HEK293T (cell line): ENCODE data around the gene RPL41.

Experiments
- ARNT ChIP-seq: fragments of 450-650 bp; IDR thresholded peaks from 2 replicates; pipeline ENCODE4 v1.6.1; 2017; ENCODE audit warnings: mild to moderate bottlenecking
- BHLHE40 ChIP-seq: fragments of 450-650 bp; IDR thresholded peaks from 2 replicates; pipeline ENCODE4 v1.6.1; 2016; ENCODE audit warnings: mild to moderate bottlenecking, moderate library complexity, borderline replicate concordance
- FOXM1 ChIP-seq: fragments of 450-650 bp; IDR thresholded peaks from 2 replicates; pipeline ENCODE4 v1.6.1; 2017; ENCODE audit warnings: mild to moderate bottlenecking, borderline replicate concordance
- LEF1 ChIP-seq: fragments of 450-650 bp; IDR thresholded peaks from 2 replicates; pipeline ENCODE4 v1.6.1; 2017; ENCODE audit warnings: mild to moderate bottlenecking, borderline replicate concordance
- SP1 ChIP-seq: fragments of 450-650 bp; IDR thresholded peaks from 2 replicates; pipeline ENCODE4 v1.6.1; 2017
- SUZ12 ChIP-seq: fragments of 450-650 bp; IDR thresholded peaks from 2 replicates; pipeline ENCODE4 v1.6.1; 2016; ENCODE audit warnings: mild to moderate bottlenecking
- TARDBP ChIP-seq: fragments of 450-650 bp; IDR thresholded peaks from 2 replicates; pipeline ENCODE4 v1.6.1; 2016
- ZNF384 ChIP-seq: fragments of 450-650 bp; IDR thresholded peaks from 2 replicates; pipeline ENCODE4 v1.6.1; 2016
- TF ChIP-seq, protein P1 (sequence below): fragments of 450-650 bp; IDR thresholded peaks from 2 replicates; pipeline ENCODE4 v1.6.1; 2016

DNA sequence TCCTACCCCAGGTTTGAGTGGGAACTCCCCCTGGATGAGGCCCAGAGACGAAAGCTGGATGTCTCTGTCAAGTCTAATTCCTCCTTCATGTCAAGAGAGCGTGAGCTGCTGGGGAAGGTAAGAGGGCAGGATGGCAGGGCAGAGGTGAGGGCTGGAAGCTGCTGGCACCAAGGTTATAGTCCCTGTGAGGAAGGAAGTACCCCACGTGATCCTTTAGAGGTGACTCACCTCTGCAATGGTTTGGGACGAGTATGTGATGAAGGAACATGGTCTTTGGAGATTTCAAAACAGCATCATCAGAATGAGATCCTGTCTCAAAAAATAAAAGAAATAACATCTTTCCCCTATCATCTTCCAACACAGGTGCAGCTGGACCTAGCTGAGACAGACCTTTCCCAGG lies 26.8 kb downstream of the RPL41 start:
- TF ChIP-seq, protein P1, sequence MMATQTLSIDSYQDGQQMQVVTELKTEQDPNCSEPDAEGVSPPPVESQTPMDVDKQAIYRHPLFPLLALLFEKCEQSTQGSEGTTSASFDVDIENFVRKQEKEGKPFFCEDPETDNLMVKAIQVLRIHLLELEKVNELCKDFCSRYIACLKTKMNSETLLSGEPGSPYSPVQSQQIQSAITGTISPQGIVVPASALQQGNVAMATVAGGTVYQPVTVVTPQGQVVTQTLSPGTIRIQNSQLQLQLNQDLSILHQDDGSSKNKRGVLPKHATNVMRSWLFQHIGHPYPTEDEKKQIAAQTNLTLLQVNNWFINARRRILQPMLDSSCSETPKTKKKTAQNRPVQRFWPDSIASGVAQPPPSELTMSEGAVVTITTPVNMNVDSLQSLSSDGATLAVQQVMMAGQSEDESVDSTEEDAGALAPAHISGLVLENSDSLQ: no peak
- TF ChIP-seq BHLHE40: no peak
- TF ChIP-seq SUZ12: no peak
- no peak for TF ChIP-seq TARDBP
- no peak for TF ChIP-seq SP1
- TF ChIP-seq FOXM1: no peak
- no peak for TF ChIP-seq ZNF384
- TF ChIP-seq ARNT: no peak
- no peak for TF ChIP-seq LEF1
